ENCODE data around the gene ALG10. TPM values are rescaled to one million over a fixed set of nuclear protein-coding genes. Genes with fewer than 3 reads are reported as not detected.

ALG10 gene
- total and polyA plus RNA-seq, 2 of the 4 experiments (the other 2 are of a cell fraction), result 2.7 to 9.7 TPM

DNA sequence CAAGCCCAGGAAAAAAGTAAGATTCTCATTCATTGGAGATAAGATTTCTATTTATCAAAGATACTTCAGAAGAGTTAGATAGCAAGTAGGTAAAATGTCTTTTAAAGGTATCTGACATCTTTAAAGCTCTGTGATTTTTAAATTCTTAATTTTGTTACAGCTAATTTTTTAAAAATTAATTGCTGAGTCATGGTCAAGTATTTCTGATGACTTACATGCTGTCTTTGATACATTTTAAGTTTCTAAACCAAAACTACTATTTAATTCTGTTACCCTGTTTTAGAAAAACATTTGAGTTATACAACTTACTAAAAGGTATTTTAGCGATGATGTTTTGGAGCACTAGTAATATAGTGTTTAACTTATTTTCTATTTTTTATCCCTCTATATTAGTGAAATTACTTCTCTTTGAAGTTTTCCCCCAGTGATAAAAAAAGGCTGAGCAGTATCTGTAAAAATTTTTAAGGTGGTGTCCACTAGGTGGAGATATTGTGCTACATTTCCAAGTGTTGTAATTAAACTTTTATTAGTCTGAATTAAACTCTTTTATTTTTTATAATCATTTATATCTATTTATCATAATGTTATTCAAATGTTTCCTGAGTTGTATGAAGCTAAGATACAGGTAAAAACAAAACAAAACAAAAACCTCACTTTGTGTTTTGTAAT is 11.5 kb downstream of the ALG10 start:
- Histone ChIP-seq H3K14ac (replicated peaks; ENCODE audit: low read depth, low read length) (no peak overlapping the region), H4K91ac (ENCODE audit: insufficient read depth, low read depth, low read length) (no peak overlapping the region), H2BK5ac (ENCODE audit: low read depth, low read length, poor library complexity, severe bottlenecking) (no peak overlapping the region), H3K9me3 (ENCODE audit: control insufficient read depth, insufficient read depth, low read length) (no peaks in the 10 kb centered on the region), H3K23ac (ENCODE audit: low read depth, low read length) (no peak overlapping the region), H4K8ac (ENCODE audit: low read depth in 2 of 2, low read length in 2 of 2) (no peak overlapping the region), H3K79me1 (ENCODE audit: low read depth in 1 of 2, low read length in 2 of 2) (no peaks in the 10 kb centered on the region), H2AK5ac (ENCODE audit: low read depth, low read length) (no peak overlapping the region), H2AK9ac (replicated peaks; ENCODE audit: low read depth, low read length, poor library complexity) (no peak overlapping the region), H3K9me1 (ENCODE audit: insufficient read depth, low read length) (no peaks in the 10 kb centered on the region), H2AFZ (replicated peaks; ENCODE audit: low read length, poor library complexity) (no peak overlapping the region), H2BK15ac (ENCODE audit: low read depth, low read length) (no peak overlapping the region), H3K4ac (ENCODE audit: low read depth, low read length) (no peak overlapping the region), H3K4me1 (ENCODE audit: control insufficient read depth, insufficient read depth, low read length) (no peaks in the 10 kb centered on the region), H4K20me1 (ENCODE audit: insufficient read depth, low read length) (no peaks in the 10 kb centered on the region), H3K18ac (ENCODE audit: low read depth, low read length) (no peak overlapping the region), H2BK120ac (ENCODE audit: low read depth, low read length) (no peak overlapping the region), H4K5ac (ENCODE audit: low read depth, low read length) (no peak overlapping the region), H3K27ac (ENCODE audit: insufficient read depth, low read length) (no peak overlapping the region), H3K4me3 (ENCODE audit: insufficient read depth, low read depth, low read length) (no peak overlapping the region), H3K27me3 (ENCODE audit: control insufficient read depth, insufficient read depth, low read length) (no peaks in the 10 kb centered on the region), H3K36me3 (ENCODE audit: control insufficient read depth, insufficient read depth, low read length) (no peaks in the 10 kb centered on the region), H3K4me2 (ENCODE audit: low read depth, low read length) (no peak overlapping the region), H3K56ac (ENCODE audit: extremely low read depth, insufficient read depth, low read length) (no peak overlapping the region), H2BK20ac (ENCODE audit: low read depth, low read length) (no peak overlapping the region), H3K9ac (ENCODE audit: low read depth, low read length) (no peak overlapping the region)
- no CpG with 5 or more reads among the region's 1 CpG for WGBS, 2 experiments (ENCODE audit: extremely low coverage in 2 of 2, insufficient read length in 1 of 2)
- no TSS peak for BruUV-seq (replicated peaks)
- in situ Hi-C loops (cut with MboI; ENCODE audit: low sequenced_read_pairs), result no loop called here
- intact Hi-C loops (cut with micrococcal nuclease), result no loop called here
- DNase-seq, result peak; percentile 42
- dilution Hi-C loops (cut with HindIII; ENCODE audit: low sequenced_read_pairs, unreplicated experiment), result no loop called here
- peak; percentile 40; the same call in 1 of the 2 replicates for ATAC-seq (ENCODE audit: low read depth)
- POLR2A ChIA-PET (ENCODE audit: unreplicated experiment), result no interaction called here
- TF ChIP-seq, protein P1, sequence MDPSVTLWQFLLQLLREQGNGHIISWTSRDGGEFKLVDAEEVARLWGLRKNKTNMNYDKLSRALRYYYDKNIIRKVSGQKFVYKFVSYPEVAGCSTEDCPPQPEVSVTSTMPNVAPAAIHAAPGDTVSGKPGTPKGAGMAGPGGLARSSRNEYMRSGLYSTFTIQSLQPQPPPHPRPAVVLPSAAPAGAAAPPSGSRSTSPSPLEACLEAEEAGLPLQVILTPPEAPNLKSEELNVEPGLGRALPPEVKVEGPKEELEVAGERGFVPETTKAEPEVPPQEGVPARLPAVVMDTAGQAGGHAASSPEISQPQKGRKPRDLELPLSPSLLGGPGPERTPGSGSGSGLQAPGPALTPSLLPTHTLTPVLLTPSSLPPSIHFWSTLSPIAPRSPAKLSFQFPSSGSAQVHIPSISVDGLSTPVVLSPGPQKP (IDR thresholded peaks at IDR 0.05; ENCODE audit: borderline replicate concordance, low read depth, low read length), result no peak
- TF ChIP-seq NFE2L2 (IDR thresholded peaks at IDR 0.05; ENCODE audit: low read depth, low read length) (peak; percentile 97), RAD21 (IDR thresholded peaks at IDR 0.05; ENCODE audit: low read length) (peak; percentile 33), MAZ (IDR thresholded peaks at IDR 0.05; ENCODE audit: borderline replicate concordance, low read depth, low read length) (no peak), MAFK (IDR thresholded peaks at IDR 0.05; ENCODE audit: low read depth, low read length) (peak; percentile 77), FOS (IDR thresholded peaks at IDR 0.05; ENCODE audit: low read depth, low read length) (no peak)
- TF ChIP-seq, protein P2, sequence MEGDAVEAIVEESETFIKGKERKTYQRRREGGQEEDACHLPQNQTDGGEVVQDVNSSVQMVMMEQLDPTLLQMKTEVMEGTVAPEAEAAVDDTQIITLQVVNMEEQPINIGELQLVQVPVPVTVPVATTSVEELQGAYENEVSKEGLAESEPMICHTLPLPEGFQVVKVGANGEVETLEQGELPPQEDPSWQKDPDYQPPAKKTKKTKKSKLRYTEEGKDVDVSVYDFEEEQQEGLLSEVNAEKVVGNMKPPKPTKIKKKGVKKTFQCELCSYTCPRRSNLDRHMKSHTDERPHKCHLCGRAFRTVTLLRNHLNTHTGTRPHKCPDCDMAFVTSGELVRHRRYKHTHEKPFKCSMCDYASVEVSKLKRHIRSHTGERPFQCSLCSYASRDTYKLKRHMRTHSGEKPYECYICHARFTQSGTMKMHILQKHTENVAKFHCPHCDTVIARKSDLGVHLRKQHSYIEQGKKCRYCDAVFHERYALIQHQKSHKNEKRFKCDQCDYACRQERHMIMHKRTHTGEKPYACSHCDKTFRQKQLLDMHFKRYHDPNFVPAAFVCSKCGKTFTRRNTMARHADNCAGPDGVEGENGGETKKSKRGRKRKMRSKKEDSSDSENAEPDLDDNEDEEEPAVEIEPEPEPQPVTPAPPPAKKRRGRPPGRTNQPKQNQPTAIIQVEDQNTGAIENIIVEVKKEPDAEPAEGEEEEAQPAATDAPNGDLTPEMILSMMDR (conservative IDR thresholded peaks at IDR 0.05; ENCODE audit: low read depth, low read length), result peak; percentile 52
- CTCF ChIA-PET, result interaction anchor here (1.4 kb wide), 1 partner anchor 16 kb away, joined by 3 read pairs; no protein-coding TSS in a partner anchor
